Left colon (tissue), 2 donors: ENCODE results near the gene EPN2. TPM values are rescaled to one million over a fixed set of nuclear protein-coding genes. Genes with fewer than 3 reads are reported as not detected.
"Not testable (repeated sequence)": the region's sequence is repeated elsewhere in the genome, so short reads cannot be mapped to it uniquely, and the experiment has no call there.

Experiments used
- ATAC-seq: fragments of 200-7000 bp; cut with Tn5 transposase; one replicate; pipeline ENCODE4 v1.9.1; 2020; ENCODE audit warnings: mild to moderate bottlenecking, moderate library complexity
- DNase-seq, 2 donors: peaks; one replicate each; pipeline ENCODE4 v3.0.0-alpha.2; 2020
- intact Hi-C, 2 donors: fragments of 100-400 bp; cut with DNase I in 1 of 2; cut with micrococcal nuclease in 1 of 2; formaldehyde crosslinking; loops; one replicate each; pipeline versions ENCODE4 v1.11.2 to v1.14.0; 2022; cut with DNase I, micrococcal nuclease
- total RNA-seq, 2 donors: library from RNA; stranded (reverse); fragmentation: NEBNext Ultra II Directional; extraction: Animal tissue kit (Norgen Biotek cat#: 25700); gene quantifications; one replicate each; pipeline ENCODE4 v1.2.1, GENCODE V29; 2021
- donor health status: DM: no; HTN: no; CAD: no.
- donor health status: DM: yes; HTN: yes; CAD: no.

The EPN2 gene
- total RNA-seq, 2 donors from 2014 or later = 41.0 to 45.9 TPM

GRCh38 chr17:19260958-19261357 lies 23.8 kb downstream of the EPN2 start:
- no peak for DNase-seq
- ATAC-seq = peak; percentile 23
- intact Hi-C loops = no loop called here

GRCh38 chr17:19261426-19261825 lies 24.3 kb downstream of the EPN2 start:
- intact Hi-C loops = no loop called here
- DNase-seq (no peak), ATAC-seq (peak; percentile 11)

GRCh38 chr17:19262650-19263631 lies 25.8 kb downstream of the EPN2 start:
- ATAC-seq (no peak), DNase-seq (no peak)
- intact Hi-C loops = no loop called here

- intact Hi-C loops = no loop called here
- DNase-seq = peak in 1 of 2 donors; percentile 44
- peak; percentile 16 for ATAC-seq
Measured at GRCh38 chr17:19263641-19264051, 26.5 kb downstream of the EPN2 start.

- ATAC-seq (no peak), DNase-seq (no peak)
- intact Hi-C loops = no loop called here
Measured at GRCh38 chr17:19264268-19264667, 27.1 kb downstream of the EPN2 start.

- DNase-seq (no peak), ATAC-seq (peak; percentile 35)
- intact Hi-C loops = no loop called here
Measured at GRCh38 chr17:19264681-19265080, 27.5 kb downstream of the EPN2 start.

GRCh38 chr17:19265755-19266154 lies 28.6 kb downstream of the EPN2 start:
- no peak for DNase-seq
- intact Hi-C loops = no loop called here
- ATAC-seq = no peak

- ATAC-seq (peak; percentile 58), DNase-seq (no peak)
- intact Hi-C loops = no loop called here
Measured at GRCh38 chr17:19268611-19269010, 31.4 kb downstream of the EPN2 start.

GRCh38 chr17:19269106-19269505 lies 31.9 kb downstream of the EPN2 start:
- ATAC-seq (peak; percentile 73), DNase-seq (no peak)
- intact Hi-C loops = no loop called here

- DNase-seq = no peak
- intact Hi-C loops = no loop called here
- no peak for ATAC-seq
Measured at GRCh38 chr17:19269641-19270040, 32.5 kb downstream of the EPN2 start.

- no peak for DNase-seq
- ATAC-seq = peak; percentile 18
- intact Hi-C loops = no loop called here
Measured at GRCh38 chr17:19270347-19270703, 33.2 kb downstream of the EPN2 start.

- ATAC-seq = peak; percentile 76
- DNase-seq = no peak
- intact Hi-C loops = no loop called here
Measured at GRCh38 chr17:19270704-19271611, 33.8 kb downstream of the EPN2 start.

GRCh38 chr17:19271780-19272357 lies 34.7 kb downstream of the EPN2 start:
- ATAC-seq (no peak), DNase-seq (no peak)
- intact Hi-C loops = no loop called here

- no peak for ATAC-seq
- no peak for DNase-seq
- intact Hi-C loops = no loop called here
Measured at GRCh38 chr17:19273731-19274130, 36.6 kb downstream of the EPN2 start.

- intact Hi-C loops = no loop called here
- ATAC-seq (no peak), DNase-seq (no peak)
Measured at GRCh38 chr17:19274893-19275292, 37.7 kb downstream of the EPN2 start.

- DNase-seq = no peak
- no peak for ATAC-seq
- intact Hi-C loops = no loop called here
Measured at GRCh38 chr17:19275457-19276127, 38.4 kb downstream of the EPN2 start.

GRCh38 chr17:19278284-19278683 lies 41.1 kb downstream of the EPN2 start:
- intact Hi-C loops, ATAC-seq, DNase-seq: not testable (repeated sequence)

- DNase-seq (no peak), ATAC-seq (no peak)
- intact Hi-C loops = no loop called here
Measured at GRCh38 chr17:19278729-19279128, 41.6 kb downstream of the EPN2 start.

GRCh38 chr17:19281161-19281560 lies 44.0 kb downstream of the EPN2 start:
- ATAC-seq = no peak
- intact Hi-C loops = no loop called here
- no peak for DNase-seq
